GM13976 (cell line): ENCODE measurements around the gene HSPA12B.

Source experiments
- DNase-seq: peaks from one replicate; pipeline ENCODE4 v3.0.0; 2012; ENCODE audit warnings: low spot score
- in situ Hi-C: fragments of 300-500 bp; cut with MboI; formaldehyde crosslinking; loops from one replicate; pipeline ENCODE4 v1.12.0; 2022; ENCODE audit warnings: low sequenced_read_pairs, mixed read lengths, inconsistent platforms; ENCODE audit not compliant: unreplicated experiment
- TF ChIP-seq, protein P1 (sequence below): IDR thresholded peaks from 2 replicates; pipeline ENCODE4 v1.5.1; 2012; ENCODE audit warnings: borderline replicate concordance, mild to moderate bottlenecking; ENCODE audit not compliant: insufficient read depth; ENCODE audit errors: extremely low read depth, missing control alignments, control extremely low read depth

The HSPA12B gene

DNA sequence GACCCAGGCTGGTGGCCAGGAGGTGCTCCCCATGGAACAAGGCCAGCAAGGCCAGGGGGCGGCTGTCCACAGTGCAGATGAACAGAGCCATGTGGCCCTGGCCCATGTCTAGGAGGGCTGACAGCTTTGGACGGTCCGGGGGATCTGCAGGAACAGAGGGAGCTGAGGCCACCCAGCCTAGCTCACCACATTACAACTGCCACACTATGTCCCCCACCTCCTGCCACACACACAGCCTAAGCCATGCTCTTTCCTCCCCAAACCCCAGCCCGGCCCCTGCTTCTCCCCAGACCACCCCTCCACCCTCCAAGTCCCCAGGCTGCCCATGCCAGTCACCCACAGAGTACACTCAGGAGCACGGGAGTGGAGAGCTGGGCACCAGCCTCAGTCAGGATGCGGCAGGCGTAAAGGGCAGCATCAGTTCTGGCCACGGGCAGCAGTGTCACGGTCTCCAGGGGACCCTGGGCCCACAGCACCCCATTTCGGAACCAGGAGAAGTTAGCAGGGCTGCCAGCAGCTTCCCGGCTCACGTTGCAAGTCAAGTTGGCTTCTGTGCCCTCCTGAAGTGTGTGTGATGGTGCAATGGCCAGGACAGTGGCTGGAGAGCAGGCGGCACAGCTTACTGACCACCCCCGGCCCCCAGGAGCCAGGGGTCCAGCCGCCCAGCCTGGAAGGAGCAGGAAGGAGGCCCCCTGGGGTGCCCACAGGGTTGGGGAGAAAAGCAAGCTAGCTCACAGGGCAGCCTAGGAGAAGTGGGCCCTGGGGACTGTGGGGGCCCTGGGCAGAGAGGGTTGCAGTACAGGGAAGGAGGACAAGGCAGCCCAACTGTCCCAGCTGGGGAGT is 35.5 kb upstream of the HSPA12B start:
- TF ChIP-seq, protein P1, sequence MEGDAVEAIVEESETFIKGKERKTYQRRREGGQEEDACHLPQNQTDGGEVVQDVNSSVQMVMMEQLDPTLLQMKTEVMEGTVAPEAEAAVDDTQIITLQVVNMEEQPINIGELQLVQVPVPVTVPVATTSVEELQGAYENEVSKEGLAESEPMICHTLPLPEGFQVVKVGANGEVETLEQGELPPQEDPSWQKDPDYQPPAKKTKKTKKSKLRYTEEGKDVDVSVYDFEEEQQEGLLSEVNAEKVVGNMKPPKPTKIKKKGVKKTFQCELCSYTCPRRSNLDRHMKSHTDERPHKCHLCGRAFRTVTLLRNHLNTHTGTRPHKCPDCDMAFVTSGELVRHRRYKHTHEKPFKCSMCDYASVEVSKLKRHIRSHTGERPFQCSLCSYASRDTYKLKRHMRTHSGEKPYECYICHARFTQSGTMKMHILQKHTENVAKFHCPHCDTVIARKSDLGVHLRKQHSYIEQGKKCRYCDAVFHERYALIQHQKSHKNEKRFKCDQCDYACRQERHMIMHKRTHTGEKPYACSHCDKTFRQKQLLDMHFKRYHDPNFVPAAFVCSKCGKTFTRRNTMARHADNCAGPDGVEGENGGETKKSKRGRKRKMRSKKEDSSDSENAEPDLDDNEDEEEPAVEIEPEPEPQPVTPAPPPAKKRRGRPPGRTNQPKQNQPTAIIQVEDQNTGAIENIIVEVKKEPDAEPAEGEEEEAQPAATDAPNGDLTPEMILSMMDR: no peak
- in situ Hi-C loops: no loop called here
- no peak for DNase-seq

DNA sequence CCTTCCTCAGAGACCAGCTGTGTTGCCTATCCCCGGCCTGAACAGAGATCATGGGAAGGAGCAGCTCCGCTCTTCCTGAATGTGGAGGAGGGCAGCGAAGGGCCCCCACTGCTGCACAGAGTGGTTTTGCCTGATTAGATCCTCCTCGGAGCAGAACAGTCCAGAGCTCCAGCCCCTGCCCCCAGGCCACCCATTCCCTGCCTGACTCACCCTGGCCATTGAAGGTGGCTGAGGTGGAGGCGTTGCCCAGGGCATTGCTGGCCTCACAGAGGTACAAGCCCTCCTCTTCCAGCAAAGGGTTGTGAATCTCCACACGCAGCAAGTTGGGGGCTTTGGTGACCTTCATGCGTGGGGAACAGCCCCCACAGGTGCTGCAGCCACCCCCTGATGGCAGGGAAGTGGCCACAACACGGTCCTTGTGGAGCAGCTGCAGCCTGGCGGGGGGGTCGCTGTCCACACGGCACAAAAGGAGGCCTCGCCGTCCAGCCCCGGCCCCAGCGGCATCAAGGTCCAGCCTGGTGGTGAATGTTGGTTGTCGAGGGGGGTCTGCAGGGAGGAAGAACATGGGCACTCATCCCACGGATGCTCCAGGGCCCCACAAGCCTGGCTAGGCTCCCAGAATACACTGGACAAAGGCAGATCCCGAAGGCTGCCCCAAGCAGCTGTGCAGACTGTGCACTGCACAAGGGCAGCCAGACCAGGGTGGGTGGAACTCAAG is 34.7 kb upstream of the HSPA12B start:
- DNase-seq: no peak
- in situ Hi-C loops: no loop called here
- TF ChIP-seq, protein P1: no peak

DNA sequence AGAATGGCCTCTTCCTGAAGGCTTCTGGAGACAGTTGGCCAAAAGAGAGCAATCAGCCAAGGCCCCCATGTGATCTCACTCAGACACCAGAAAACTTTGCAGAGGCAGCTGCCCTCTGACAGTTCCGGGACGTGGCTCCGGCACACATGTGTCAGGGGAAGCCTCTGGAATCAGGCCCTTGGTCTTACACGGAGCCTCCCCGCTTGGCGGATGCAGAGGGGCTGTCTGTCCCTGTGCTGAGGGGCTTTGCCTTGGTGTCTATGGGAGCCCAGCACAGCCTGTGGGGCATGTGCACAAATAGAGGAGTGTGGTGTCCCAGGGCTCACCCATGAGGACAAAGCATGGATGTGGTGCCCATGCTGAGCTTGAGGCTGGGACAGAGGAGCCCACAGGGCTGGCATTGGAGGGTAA is 33.9 kb upstream of the HSPA12B start:
- TF ChIP-seq, protein P1: no peak
- DNase-seq: no peak
- in situ Hi-C loops: no loop called here

DNA sequence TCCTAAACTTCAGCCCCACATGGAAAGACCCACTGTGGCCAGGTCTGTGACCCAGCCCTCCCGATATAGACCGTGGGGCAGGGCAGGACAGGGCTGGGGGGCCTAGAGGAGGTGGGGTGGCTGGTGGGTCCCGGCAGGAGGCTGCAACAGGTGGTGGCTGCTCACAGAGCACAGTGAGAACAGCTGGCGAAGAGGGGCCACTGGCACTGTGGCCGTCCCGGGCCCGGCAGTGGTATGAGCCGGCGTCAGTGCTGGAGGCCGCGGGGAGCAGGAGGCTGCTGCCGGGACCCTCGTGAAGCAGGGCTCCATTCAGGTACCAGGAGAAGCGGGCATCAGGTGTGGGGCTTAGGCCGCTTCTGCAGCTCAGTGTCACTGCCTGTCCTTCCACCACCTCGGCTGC is 33.4 kb upstream of the HSPA12B start:
- TF ChIP-seq, protein P1: no peak
- in situ Hi-C loops: no loop called here
- no peak for DNase-seq

DNA sequence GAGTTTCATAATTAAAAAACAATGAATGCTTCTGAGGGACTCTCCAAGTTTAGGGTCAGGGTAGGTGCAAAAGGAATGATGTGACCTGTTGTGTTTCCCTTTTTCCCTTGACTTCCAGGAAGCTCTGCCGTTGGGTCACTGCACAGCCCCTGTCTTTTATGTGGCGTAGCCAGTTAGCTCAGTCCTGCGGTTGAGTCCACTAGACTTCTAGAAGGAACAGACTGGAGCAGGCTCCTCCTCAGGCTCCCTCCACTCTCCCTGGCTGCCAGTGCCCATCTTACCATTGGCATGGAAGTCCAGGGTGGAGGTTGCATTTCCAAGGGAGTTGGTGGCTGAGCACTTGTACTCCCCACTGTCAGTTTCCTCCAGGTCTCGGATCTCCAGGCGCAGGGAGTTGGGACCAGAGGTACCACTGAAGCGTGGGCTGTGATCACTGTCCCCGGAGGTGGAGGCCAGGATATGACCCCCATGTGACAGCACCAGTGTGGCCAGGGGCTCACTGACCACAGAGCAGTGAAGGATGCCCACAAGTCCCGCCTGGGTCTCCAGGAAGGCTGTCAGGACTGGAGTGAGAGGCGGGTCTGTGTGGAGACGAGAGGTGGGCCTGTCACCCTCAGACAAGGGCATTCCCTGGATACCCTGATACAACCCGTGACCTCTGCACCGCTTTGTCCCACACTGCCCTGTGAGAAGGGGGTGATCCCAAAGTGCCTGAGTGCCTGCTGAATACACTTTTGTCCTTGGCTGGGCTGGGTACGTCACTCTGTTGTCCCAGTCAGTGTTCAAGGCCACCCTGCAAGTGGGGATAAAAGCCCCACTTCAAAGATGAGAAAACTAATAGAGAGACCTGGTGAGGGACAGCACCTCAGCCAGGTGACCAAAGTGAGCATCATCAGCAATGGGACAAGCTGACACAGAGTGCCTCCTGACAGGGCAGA is 31.2 kb upstream of the HSPA12B start:
- TF ChIP-seq, protein P1: no peak
- DNase-seq: no peak
- in situ Hi-C loops: no loop called here
